Measurements from ENCODE around the gene SSBP4.

The SSBP4 gene

DNA sequence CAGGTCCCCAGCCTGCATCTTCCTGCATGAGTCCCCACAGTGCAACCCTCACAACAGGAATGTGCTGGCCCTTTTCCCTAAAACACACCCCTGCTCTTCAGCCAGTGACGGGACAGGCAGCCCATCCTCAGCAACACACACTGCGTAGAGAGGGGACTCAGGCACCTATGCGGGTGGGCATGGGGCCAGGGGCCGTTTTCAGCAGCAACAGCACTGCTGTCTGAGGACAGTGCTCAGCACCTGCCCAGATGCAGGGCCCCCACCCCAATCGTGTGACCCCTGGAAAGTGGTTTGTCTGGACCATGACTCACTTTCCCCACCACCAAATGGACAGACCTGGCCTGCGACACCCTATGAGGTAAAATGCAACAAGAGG, 46.8 kb downstream of the SSBP4 start:
- Mint-ChIP-seq H3K4me1 (ENCODE audit: low read depth) (peaks cover 16% of the 10 kb centered on the region), H3K27me3 (no peaks in the 10 kb centered on the region), H3K27ac (no peak overlapping the region), H3K4me3 (no peak overlapping the region), H3K9me3 (no peaks in the 10 kb centered on the region), H3K36me3 (ENCODE audit: low read depth) (peaks cover 50% of the 10 kb centered on the region)
- no peak for DNase-seq

- no peak for DNase-seq
- Mint-ChIP-seq H3K4me1 (ENCODE audit: low read depth) (peaks cover 16% of the 10 kb centered on the region), H3K9me3 (no peaks in the 10 kb centered on the region), H3K36me3 (ENCODE audit: low read depth) (peaks cover 50% of the 10 kb centered on the region), H3K27ac (no peak overlapping the region), H3K27me3 (no peaks in the 10 kb centered on the region), H3K4me3 (no peak overlapping the region)
Observed at GRCh38 chr19:18466354-18466753, 47.2 kb downstream of the SSBP4 start.

DNA sequence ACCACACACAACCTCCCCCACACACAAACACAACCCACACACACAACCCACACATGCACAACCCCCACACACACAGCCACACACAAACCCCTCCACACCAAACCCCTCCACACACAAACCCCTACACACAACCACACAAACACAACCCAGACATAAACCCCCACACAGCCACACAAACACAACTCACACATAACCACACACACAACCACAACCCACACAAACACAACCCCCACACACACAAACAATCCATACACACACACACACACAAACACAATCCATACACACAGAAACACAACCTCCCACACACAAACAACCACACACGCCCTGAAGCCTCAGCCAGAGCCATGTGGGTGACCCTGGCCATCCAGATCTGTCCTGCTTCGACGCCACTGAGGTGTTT, 48.8 kb downstream of the SSBP4 start:
- H3K4me1 Mint-ChIP-seq (ENCODE audit: low read depth) = peaks cover 16% of the 10 kb centered on the region
- no peaks in the 10 kb centered on the region for H3K27me3 Mint-ChIP-seq
- H3K9me3 Mint-ChIP-seq = no peaks in the 10 kb centered on the region
- H3K36me3 Mint-ChIP-seq (ENCODE audit: low read depth) = peaks cover 51% of the 10 kb centered on the region
- no peak for DNase-seq
- no peak overlapping the region for H3K4me3 Mint-ChIP-seq
- H3K27ac Mint-ChIP-seq = peak overlapping the region; percentile 86

DNA sequence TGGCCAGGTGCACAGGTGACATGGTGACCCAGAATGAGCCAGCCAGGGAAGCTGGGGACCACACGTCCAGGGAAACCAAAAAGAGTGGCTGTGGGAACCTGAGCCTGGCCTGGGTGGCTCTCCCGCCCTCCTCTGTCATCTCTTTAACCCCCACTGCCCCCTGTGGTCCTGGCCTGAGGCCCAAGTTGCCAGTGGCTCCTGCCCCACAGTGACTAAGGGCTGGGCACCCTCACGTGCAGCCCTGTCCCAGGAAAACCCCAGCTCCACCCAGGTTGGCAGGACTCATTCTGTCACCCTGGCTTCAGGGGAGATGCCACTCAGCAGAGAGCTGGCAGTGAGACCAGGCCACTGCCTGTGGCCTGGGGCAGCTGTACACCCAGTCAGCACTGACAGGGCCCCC, 49.3 kb downstream of the SSBP4 start:
- H3K36me3 Mint-ChIP-seq (ENCODE audit: low read depth) = peaks cover 51% of the 10 kb centered on the region
- H3K9me3 Mint-ChIP-seq = no peaks in the 10 kb centered on the region
- no peak for DNase-seq
- no peak overlapping the region for H3K4me3 Mint-ChIP-seq
- H3K27ac Mint-ChIP-seq = peak overlapping the region; percentile 86
- H3K27me3 Mint-ChIP-seq = no peaks in the 10 kb centered on the region
- peaks cover 16% of the 10 kb centered on the region for H3K4me1 Mint-ChIP-seq (ENCODE audit: low read depth)

- DNase-seq = peak; percentile 76
- Mint-ChIP-seq H3K27ac (peak overlapping the region; percentile 63), H3K9me3 (no peaks in the 10 kb centered on the region), H3K36me3 (ENCODE audit: low read depth) (peaks cover 46% of the 10 kb centered on the region), H3K4me3 (no peak overlapping the region), H3K4me1 (ENCODE audit: low read depth) (peaks cover 20% of the 10 kb centered on the region), H3K27me3 (no peaks in the 10 kb centered on the region)
Observed at GRCh38 chr19:18469069-18469846, 50.1 kb downstream of the SSBP4 start.

GRCh38 chr19:18470787-18471186, 51.6 kb downstream of the SSBP4 start:
- Mint-ChIP-seq H3K4me3 (no peak overlapping the region), H3K36me3 (ENCODE audit: low read depth) (peaks cover 35% of the 10 kb centered on the region), H3K27ac (no peak overlapping the region), H3K4me1 (ENCODE audit: low read depth) (peaks cover 34% of the 10 kb centered on the region), H3K9me3 (no peaks in the 10 kb centered on the region), H3K27me3 (no peaks in the 10 kb centered on the region)
- no peak for DNase-seq

GRCh38 chr19:18473003-18473705, 54.0 kb downstream of the SSBP4 start:
- DNase-seq = no peak
- H3K36me3 Mint-ChIP-seq (ENCODE audit: low read depth) = peaks cover 35% of the 10 kb centered on the region
- no peak overlapping the region for H3K4me3 Mint-ChIP-seq
- peak overlapping the region; percentile 60 for H3K27ac Mint-ChIP-seq
- no peaks in the 10 kb centered on the region for H3K27me3 Mint-ChIP-seq
- H3K9me3 Mint-ChIP-seq = no peaks in the 10 kb centered on the region
- peaks cover 49% of the 10 kb centered on the region for H3K4me1 Mint-ChIP-seq (ENCODE audit: low read depth)

DNA sequence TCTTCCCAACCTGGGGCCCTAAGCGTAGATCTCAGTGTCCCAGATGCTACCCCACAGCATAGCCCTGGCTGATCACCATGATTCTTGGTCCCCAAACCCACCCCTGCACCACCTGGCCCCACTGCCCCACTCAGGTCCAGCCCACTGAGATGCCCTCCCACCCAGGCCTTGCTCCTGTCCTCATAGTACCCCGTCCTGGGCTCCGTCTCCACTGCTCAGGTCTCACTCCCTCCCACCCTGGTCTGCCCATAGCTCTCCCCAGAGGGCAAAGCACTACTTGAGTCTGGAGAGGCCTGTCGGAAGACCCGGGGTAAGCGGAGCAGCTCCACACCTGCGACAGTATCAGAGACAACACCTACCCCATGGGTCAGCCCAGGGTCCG, 54.5 kb downstream of the SSBP4 start:
- Mint-ChIP-seq H3K4me1 (ENCODE audit: low read depth) (peaks cover 51% of the 10 kb centered on the region), H3K36me3 (ENCODE audit: low read depth) (peaks cover 35% of the 10 kb centered on the region), H3K27me3 (no peaks in the 10 kb centered on the region), H3K27ac (peak overlapping the region; percentile 60), H3K9me3 (no peaks in the 10 kb centered on the region), H3K4me3 (no peak overlapping the region)
- DNase-seq = no peak

DNA sequence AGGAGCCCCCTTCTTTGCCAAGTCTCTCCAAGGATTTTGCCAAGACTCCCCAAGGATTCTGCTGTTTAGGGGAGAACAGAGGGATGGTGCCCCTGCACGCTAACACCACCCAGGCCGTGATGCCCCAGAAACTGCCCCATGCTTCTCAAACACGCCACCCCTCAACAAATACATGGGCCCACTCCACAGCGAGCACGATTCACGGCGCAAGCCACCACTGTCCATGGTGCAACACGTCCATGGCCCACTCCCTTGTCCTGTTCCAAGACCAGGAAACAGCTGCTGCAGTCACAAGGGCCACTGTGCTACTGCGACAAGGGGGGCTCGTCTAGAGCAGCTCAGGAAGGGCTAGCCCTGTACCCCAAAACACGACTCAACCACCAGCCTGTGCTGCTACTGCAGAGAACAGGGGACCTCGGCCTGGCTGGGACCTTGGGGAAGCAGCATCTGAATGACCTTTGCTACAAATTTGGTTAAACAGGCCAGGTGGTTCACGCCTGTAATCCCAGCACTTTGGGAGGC, 55.2 kb downstream of the SSBP4 start:
- H3K27me3 Mint-ChIP-seq = no peaks in the 10 kb centered on the region
- no peak overlapping the region for H3K4me3 Mint-ChIP-seq
- peak overlapping the region; percentile 60 for H3K27ac Mint-ChIP-seq
- no peak for DNase-seq
- H3K36me3 Mint-ChIP-seq (ENCODE audit: low read depth) = peaks cover 33% of the 10 kb centered on the region
- peaks cover 56% of the 10 kb centered on the region for H3K4me1 Mint-ChIP-seq (ENCODE audit: low read depth)
- H3K9me3 Mint-ChIP-seq = no peaks in the 10 kb centered on the region

- Mint-ChIP-seq H3K27ac (peak overlapping the region; percentile 78), H3K4me1 (ENCODE audit: low read depth) (peaks cover 60% of the 10 kb centered on the region), H3K4me3 (no peak overlapping the region), H3K27me3 (no peaks in the 10 kb centered on the region), H3K36me3 (ENCODE audit: low read depth) (peaks cover 32% of the 10 kb centered on the region), H3K9me3 (no peaks in the 10 kb centered on the region)
- DNase-seq = no peak
Observed at GRCh38 chr19:18475004-18475453, 55.8 kb downstream of the SSBP4 start.

DNA sequence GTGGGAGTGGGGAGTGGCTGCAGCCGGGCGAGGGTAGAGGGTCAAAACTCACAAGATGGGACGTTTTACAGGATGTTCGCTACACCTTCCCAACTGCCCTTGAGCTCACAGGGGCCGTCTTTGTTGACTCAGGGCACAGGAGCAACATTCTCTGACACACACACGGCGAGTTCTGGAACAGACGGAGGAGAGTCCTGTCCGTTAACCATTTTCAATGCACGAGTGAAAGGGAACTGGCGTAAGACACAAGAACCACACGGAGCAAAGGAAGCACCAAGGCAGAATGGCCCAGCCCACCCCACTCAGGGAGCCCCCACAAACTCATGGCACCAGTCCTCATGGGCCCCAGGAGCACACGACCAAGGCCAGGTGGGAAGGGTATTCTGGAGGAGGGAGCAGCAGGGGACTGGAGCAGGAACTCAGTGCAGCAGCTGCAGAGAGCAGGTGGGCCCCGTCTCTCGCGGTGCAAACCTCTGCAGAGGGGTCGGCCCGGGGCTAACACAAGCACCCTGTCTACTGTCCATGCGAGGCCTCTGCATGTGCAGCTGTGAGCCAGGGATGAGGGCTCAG, 56.6 kb downstream of the SSBP4 start:
- Mint-ChIP-seq H3K27ac (peak overlapping the region; percentile 78), H3K36me3 (ENCODE audit: low read depth) (peaks cover 24% of the 10 kb centered on the region), H3K4me3 (no peak overlapping the region), H3K4me1 (ENCODE audit: low read depth) (peaks cover 68% of the 10 kb centered on the region), H3K9me3 (no peaks in the 10 kb centered on the region), H3K27me3 (no peaks in the 10 kb centered on the region)
- no peak for DNase-seq

DNA sequence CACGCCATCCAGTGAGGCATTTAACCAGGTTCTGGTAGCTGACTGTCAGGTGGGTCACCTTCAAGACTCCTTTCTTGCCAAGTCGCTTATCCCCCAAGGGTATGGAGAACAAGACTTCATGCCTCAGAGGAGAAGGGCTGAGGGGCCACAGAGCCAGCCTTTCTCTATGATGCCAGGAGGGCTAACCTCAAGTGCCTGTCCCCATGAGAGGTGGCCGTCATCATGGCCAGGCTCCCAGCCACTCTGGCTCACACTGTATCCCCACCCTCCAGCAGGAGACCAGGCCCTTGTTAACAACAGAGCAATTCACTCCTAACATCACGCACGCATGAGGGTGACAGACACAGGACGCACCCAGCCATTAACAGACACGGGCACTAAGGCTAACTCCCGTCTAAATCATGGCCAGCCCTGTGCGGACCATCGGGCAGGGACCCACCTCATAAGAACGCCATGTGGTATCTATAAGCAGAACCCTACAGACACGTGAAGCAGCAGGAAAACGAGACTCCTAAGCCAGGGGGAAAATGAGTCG, 57.4 kb downstream of the SSBP4 start:
- Mint-ChIP-seq H3K4me1 (ENCODE audit: low read depth) (peaks cover 76% of the 10 kb centered on the region), H3K27ac (peak overlapping the region; percentile 95), H3K9me3 (no peaks in the 10 kb centered on the region), H3K4me3 (no peak overlapping the region), H3K27me3 (no peaks in the 10 kb centered on the region), H3K36me3 (ENCODE audit: low read depth) (peaks cover 17% of the 10 kb centered on the region)
- no peak for DNase-seq

GRCh38 chr19:18477042-18477779, 58.0 kb downstream of the SSBP4 start:
- Mint-ChIP-seq H3K27me3 (no peaks in the 10 kb centered on the region), H3K4me1 (ENCODE audit: low read depth) (peaks cover 82% of the 10 kb centered on the region), H3K36me3 (ENCODE audit: low read depth) (peaks cover 11% of the 10 kb centered on the region), H3K9me3 (no peaks in the 10 kb centered on the region), H3K4me3 (no peak overlapping the region), H3K27ac (peak overlapping the region; percentile 95)
- no peak for DNase-seq

- Mint-ChIP-seq H3K9me3 (no peaks in the 10 kb centered on the region), H3K4me1 (ENCODE audit: low read depth) (peaks cover 87% of the 10 kb centered on the region), H3K27ac (peak overlapping the region; percentile 95), H3K27me3 (no peaks in the 10 kb centered on the region), H3K36me3 (ENCODE audit: low read depth) (peaks cover 6% of the 10 kb centered on the region), H3K4me3 (no peak overlapping the region)
- DNase-seq = no peak
Observed at GRCh38 chr19:18477974-18478373, 58.8 kb downstream of the SSBP4 start.

Data from activated T-cell treated with anti-CD3 and anti-CD28 coated beads, Interleukin-2, amount 50 U/mL, for 24 hours (primary cell).